K562 (cell line): ENCODE results near the gene METAP1D. TPM values are rescaled to one million over a fixed set of nuclear protein-coding genes. Genes with fewer than 3 reads are reported as not detected.

Experiments
- AFF1 ChIP-seq, 2 experiments: fragments of 450-650 bp; IDR thresholded peaks; 2 replicates each; pipeline ENCODE4 v1.6.1; 2018; ENCODE audit warnings: mild to moderate bottlenecking in 2 of 2, low read depth in 1 of 2; ENCODE audit not compliant: partially characterized antibody in 2 of 2
- BRD4 ChIP-seq: fragments of 200-600 bp; sonication (generic); IDR thresholded peaks from 2 replicates; pipeline ENCODE4 v1.6.1; 2017; ENCODE audit warnings: inconsistent platforms
- CREB1 ChIP-seq, 2 experiments: sonication (generic) in 1 of 2; formaldehyde crosslinking in 1 of 2; IDR thresholded peaks; 2 replicates each; pipeline versions ENCODE4 v1.6.1 to v1.8.0; 2012 to 2022; ENCODE audit warnings: inconsistent platforms in 1 of 2, mild to moderate bottlenecking in 1 of 2, missing genetic modification reagents in 1 of 2, moderate library complexity in 1 of 2
- FOXM1 ChIP-seq, 2 experiments: fragments of 450-650 bp in 1 of 2; sonication (generic) in 1 of 2; formaldehyde crosslinking in 1 of 2; IDR thresholded peaks; 2 replicates each; pipeline versions ENCODE4 v1.6.1 to v1.9.0; 2017 to 2022; ENCODE audit warnings: low read depth in 2 of 2, mild to moderate bottlenecking in 2 of 2, missing genetic modification reagents in 1 of 2, moderate library complexity in 1 of 2
- HDAC1 ChIP-seq, 2 experiments: fragments of 450-650 bp; IDR thresholded peaks; 2 replicates each; pipeline ENCODE4 v1.6.1; 2016 to 2017; ENCODE audit warnings: inconsistent platforms in 1 of 2, mild to moderate bottlenecking in 1 of 2, moderate library complexity in 1 of 2
- KDM5B ChIP-seq: fragments of 200-600 bp; sonication (generic); IDR thresholded peaks from 2 replicates; pipeline ENCODE4 v1.6.1; 2012; ENCODE audit warnings: low read depth, mild to moderate bottlenecking, moderate library complexity, low read length, control low read depth, inconsistent platforms; ENCODE audit not compliant: insufficient replicate concordance
- MBD1 ChIP-seq: fragments of 250-450 bp; sonication (Bioruptor Pico); IDR thresholded peaks from 2 replicates; pipeline ENCODE4 v1.8.0; 2022; ENCODE audit warnings: inconsistent platforms
- NELFE ChIP-seq: IDR thresholded peaks from 2 replicates; pipeline ENCODE4 v1.6.1; 2011; ENCODE audit warnings: mild to moderate bottlenecking; ENCODE audit not compliant: insufficient read depth, insufficient read length
- SAFB2 ChIP-seq: fragments of 200-400 bp; formaldehyde crosslinking; IDR thresholded peaks from 2 replicates; pipeline ENCODE4 v1.6.1; 2018; ENCODE audit warnings: borderline replicate concordance, low read length, low read depth, moderate library complexity; ENCODE audit not compliant: severe bottlenecking
- TAF1 ChIP-seq: IDR thresholded peaks from 2 replicates; pipeline ENCODE4 v1.6.1; 2011; ENCODE audit warnings: mild to moderate bottlenecking, low read length, moderate library complexity; ENCODE audit not compliant: insufficient read depth, control insufficient read depth, severe bottlenecking; ENCODE audit errors: extremely low read depth
- TAF15 ChIP-seq: fragments of 200-400 bp; formaldehyde crosslinking; IDR thresholded peaks from 2 replicates; pipeline ENCODE4 v1.6.1; 2017; ENCODE audit warnings: mild to moderate bottlenecking, low read depth, low read length, moderate library complexity
- ZFP36 ChIP-seq: fragments of 150-350 bp; IDR thresholded peaks from 2 replicates; pipeline ENCODE4 v1.6.1; 2018; ENCODE audit warnings: low read length, low read depth; ENCODE audit not compliant: partially characterized antibody
- ZNF124 ChIP-seq: sonication (generic); formaldehyde crosslinking; IDR thresholded peaks from 2 replicates; pipeline ENCODE4 v1.8.1; 2022; ENCODE audit warnings: missing genetic modification reagents
- ZNF609 ChIP-seq: sonication (generic); formaldehyde crosslinking; IDR thresholded peaks from 2 replicates; pipeline ENCODE4 v1.8.1; 2023; ENCODE audit warnings: missing genetic modification reagents, mild to moderate bottlenecking, borderline replicate concordance
- polyA plus RNA-seq, 8 experiments: library from polyadenylated mRNA; depleted of rRNA in 4 of 8; stranded (reverse) in 5 of 8; unstranded in 3 of 8; fragments of >200 nt; fragmentation: Nextera tagmentation in 2 of 8; fragmentation: Illumina TruSeq in 1 of 8; extraction: Ambion mirVana in 2 of 8; extraction: Trizol in 1 of 8; gene quantifications; 2 replicates each; pipeline versions ENCODE4 v1.2.1 to v1.2.3, GENCODE V29; 2011 to 2014; ENCODE audit warnings: inconsistent platforms in 1 of 8, missing spikeins in 1 of 8
- total RNA-seq, 7 experiments: library from RNA; depleted of rRNA in 6 of 7; stranded (reverse); fragments of >200 nt in 6 of 7; fragmentation: Illumina TruSeq in 2 of 7; extraction: Trizol in 2 of 7; gene quantifications; 2 replicates each; pipeline versions ENCODE4 v1.2.1 to v1.2.3, GENCODE V29; 2011 to 2021; ENCODE audit warnings: low replicate concordance in 1 of 7

METAP1D gene
- total and polyA plus RNA-seq, 9 of the 15 experiments (the other 6 are each of a cell fraction or from before 2014, with no cell fraction given) = 8.0 to 23.4 (median 15.7) TPM

- no peak for TF ChIP-seq AFF1 (IDR thresholded peaks at IDR 0.05; ENCODE audit: low read depth in 1 of 2, partially characterized antibody in 2 of 2)
- TF ChIP-seq KDM5B = no peak
- no peak for TF ChIP-seq ZFP36
- TF ChIP-seq BRD4 = no peak
- TF ChIP-seq FOXM1 (IDR thresholded peaks at IDR 0.05; ENCODE audit: low read depth) = peak; percentile 52; the same call in 1 of the 2 replicates
- no peak for TF ChIP-seq FOXM1 (CRISPR knock-in tag; IDR thresholded peaks at IDR 0.05; ENCODE audit: low read depth)
- no peak for TF ChIP-seq ZNF609
- no peak for TF ChIP-seq ZNF124 (CRISPR knock-in tag)
- TF ChIP-seq TAF1 = no peak
- no peak for TF ChIP-seq MBD1 (CRISPR knock-in tag)
- no peak for TF ChIP-seq TAF15
- no peak for TF ChIP-seq NELFE
- no peak for TF ChIP-seq HDAC1 (IDR thresholded peaks at IDR 0.05)
- no peak for TF ChIP-seq SAFB2
- no peak for TF ChIP-seq CREB1 (IDR thresholded peaks at IDR 0.05)
- TF ChIP-seq CREB1 (CRISPR knock-in tag; IDR thresholded peaks at IDR 0.05) = no peak
Observed at GRCh38 chr2:172048508-172049503, 49.1 kb downstream of the METAP1D start (continued).
